NCI-H1436 (cell line): Measurements from ENCODE around the gene MEIOB.
"Not testable (repeated sequence)": the region's sequence is repeated elsewhere in the genome, so short reads cannot be mapped to it uniquely, and the experiment has no call there.

Experiments used
- DNase-seq: peaks from one replicate; lab custom pipeline; 2025; lab: John Stamatoyannopoulos, UW

Gene MEIOB

GRCh38 chr16:1871974-1872635, at the start of gene MEIOB:
TSS of gene MEIOB (minus strand) at chr16:1872164. CDS start at chr16:1868175, 3,989 bp downstream.
- no peak for DNase-seq

- DNase-seq = peak; percentile 68
Measured at GRCh38 chr16:1920727-1921171, 48.8 kb upstream of the MEIOB start.

- not testable (repeated sequence) for DNase-seq
Measured at GRCh38 chr16:1920122-1920521, 48.2 kb upstream of the MEIOB start.

DNA sequence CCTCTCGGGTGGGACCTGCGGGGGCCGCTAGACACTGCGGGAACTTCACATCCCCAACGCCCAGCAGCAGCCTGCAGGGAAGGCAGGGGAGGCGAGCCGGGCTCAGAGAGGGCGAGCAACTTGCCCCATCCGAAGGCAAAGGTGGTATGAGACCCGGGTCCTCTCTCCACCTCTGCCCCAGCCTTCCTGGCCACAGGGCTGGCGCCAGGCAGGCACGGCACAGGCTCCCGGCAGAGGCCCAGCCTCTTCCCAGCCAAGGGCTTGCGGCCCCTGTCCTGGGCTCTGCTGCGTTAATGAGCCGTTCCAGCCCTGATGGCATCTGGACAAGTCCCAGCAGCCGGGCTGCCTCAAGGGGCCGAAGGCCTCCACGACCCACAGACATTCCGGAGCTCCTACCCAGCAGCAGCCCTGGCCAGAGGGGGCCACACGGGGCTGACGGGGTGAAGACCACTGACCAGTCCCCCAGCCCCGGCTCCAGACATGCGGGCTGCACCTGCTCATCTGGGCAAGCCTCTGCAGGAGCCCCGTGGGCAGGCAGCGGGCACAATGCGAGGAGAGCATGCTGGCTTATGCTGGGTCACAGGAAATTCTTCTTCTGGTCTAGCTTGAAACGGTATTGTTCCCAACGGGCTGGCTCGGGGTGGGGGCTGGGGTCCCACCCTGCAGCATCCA, 47.5 kb upstream of the MEIOB start:
- DNase-seq = no peak

- no peak for DNase-seq
Measured at GRCh38 chr16:1918351-1919326, 46.7 kb upstream of the MEIOB start, which contains the start of gene HS3ST6. TSS of gene HS3ST6 (minus strand) at chr16:1918415. CDS start at chr16:1918323, 92 bp downstream.

- no peak for DNase-seq
Measured at GRCh38 chr16:1917665-1918350, 45.8 kb upstream of the MEIOB start.

- DNase-seq = no peak
Measured at GRCh38 chr16:1917056-1917664, 45.2 kb upstream of the MEIOB start.

GRCh38 chr16:1916640-1916990, 44.7 kb upstream of the MEIOB start:
- no peak for DNase-seq

GRCh38 chr16:1915732-1916639, 44.0 kb upstream of the MEIOB start:
- DNase-seq = no peak

DNA sequence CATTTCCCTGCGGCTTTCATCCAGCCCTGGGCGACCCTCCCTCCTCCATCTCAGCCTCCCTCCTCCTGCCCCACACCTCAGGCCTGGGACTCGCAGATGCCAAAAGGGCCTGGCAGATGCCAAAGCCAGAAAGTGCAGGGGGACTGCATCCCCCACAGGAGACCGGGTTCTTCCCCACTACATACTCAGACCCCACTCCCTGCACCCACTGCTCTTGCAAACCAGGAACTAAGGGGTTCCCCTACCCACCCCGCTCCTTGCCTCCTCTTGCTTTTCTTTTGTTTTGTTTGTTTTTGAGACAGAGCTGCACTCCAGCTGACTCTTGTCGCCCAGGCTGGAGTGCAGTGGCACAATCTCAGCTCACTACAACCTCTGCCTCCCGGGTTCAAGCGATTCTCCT, 43.0 kb upstream of the MEIOB start:
- DNase-seq = no peak

- no peak for DNase-seq
Measured at GRCh38 chr16:1914084-1914608, 42.2 kb upstream of the MEIOB start.

- DNase-seq = no peak
Measured at GRCh38 chr16:1913327-1914083, 41.5 kb upstream of the MEIOB start.

- DNase-seq = no peak
Measured at GRCh38 chr16:1912215-1912543, 40.2 kb upstream of the MEIOB start.

DNA sequence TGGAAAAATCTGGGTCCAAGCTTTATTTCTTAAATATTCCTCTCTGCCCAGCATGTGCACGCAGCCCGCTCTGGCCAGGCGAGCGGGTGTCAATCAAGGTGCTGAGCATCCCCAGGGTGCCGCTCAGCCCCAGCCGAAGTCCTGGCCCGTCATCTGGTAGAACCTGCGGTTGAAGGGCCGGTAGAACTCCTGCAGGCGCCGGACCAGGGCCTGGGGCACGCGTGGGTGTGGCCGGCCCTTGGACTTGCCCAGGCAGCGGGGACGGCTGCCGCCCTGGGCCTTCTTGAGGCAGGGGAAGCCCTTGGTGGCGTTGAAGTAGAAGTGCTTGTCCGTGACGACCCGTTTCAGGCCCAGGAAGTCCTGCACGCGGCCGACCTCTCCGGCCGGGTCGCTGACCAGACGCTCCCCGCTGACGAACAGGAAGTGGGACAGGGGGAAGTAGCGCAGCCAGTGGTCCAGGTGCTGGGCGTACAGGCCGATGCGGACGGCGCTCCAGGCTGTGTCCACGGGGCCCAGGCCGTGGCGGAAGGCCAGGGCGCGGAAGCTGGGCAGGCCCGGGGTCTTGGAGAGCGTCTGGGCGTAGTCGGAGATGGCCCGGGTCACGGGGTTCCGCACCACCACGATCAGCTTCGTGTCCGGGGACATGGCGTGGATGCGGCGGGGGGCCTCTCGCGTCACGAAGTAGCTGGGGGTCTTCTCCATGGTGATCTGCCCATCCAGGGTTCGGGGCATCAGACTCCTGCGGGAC, 39.7 kb upstream of the MEIOB start:
- no peak for DNase-seq

- no peak for DNase-seq
Measured at GRCh38 chr16:1909561-1910231, 37.7 kb upstream of the MEIOB start.

DNA sequence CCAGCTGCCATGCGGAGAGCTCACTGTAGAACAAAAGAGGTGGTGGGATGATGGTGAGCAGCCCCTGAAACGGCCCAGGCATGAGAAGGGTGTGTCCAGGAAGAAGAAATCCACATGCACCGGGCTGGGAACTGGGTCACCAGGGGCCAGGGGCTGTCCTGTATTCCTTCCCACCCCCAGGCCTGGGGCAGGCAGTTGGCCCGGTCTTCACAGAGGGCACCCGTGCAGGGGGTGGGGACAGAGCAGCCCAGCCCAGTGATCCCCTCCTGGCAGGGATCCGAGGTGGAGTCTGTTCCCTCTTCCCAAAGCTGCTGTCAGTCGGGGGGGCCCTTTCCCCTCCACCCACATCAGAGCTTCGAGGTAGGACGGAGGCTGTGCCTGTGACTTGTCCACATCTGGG, 37.0 kb upstream of the MEIOB start:
- no peak for DNase-seq

- DNase-seq = no peak
Measured at GRCh38 chr16:1908184-1908583, 36.2 kb upstream of the MEIOB start.

DNA sequence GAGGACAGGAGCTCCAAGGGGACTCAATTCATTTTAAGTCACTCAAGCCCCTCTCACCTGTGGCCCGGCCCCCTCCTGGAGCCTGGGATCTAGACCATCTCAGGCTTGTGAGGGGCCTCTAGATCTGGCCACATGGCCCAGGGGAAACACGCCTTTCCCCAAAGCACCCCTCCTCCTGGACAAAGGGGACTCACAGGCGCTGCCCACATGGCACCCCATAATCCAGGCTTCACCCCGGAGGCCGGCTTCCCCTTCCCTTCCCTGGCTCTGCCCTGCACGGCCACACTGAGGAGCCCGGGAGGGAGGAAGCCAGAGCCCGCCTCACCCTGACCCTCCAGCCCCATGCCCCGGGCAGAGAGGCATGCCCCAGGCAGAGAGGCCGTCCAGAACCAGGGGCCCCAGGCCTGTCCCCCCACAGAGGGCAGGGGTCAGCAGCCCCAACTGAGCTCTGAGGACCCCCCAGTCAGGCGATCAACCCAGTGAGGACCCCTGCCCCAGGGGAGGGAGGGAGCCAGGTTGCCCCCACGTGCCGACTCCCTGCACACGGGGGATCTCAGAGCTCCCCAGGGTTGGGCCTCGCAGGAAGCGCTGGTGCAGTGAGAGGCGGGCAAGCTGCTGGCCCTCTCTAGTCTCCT, 35.4 kb upstream of the MEIOB start:
- no peak for DNase-seq
